SK-N-SH treated with all-trans-retinoic acid at 6 μM for 48 hours (cell line): ENCODE measurements around the gene CALU.

Experiments
- ATAC-seq: fragments of 200-7000 bp; cut with Tn5 transposase; 3 replicates; pipeline ENCODE4 v1.9.1; 2020; ENCODE audit warnings: mild to moderate bottlenecking, moderate library complexity
- ARNTL ChIP-seq: fragments of 450-650 bp; formaldehyde crosslinking; IDR thresholded peaks from 2 replicates; pipeline ENCODE4 v1.5.0; 2020; ENCODE audit warnings: low read depth, mild to moderate bottlenecking, moderate library complexity, borderline replicate concordance
- BACH2 ChIP-seq: fragments of 250-450 bp; sonication (Bioruptor Pico); IDR thresholded peaks from 2 replicates; pipeline ENCODE4 v1.9.0; 2021; ENCODE audit warnings: mild to moderate bottlenecking, borderline replicate concordance
- ESRRG ChIP-seq: fragments of 250-450 bp; sonication (Bioruptor Pico); IDR thresholded peaks from 2 replicates; pipeline ENCODE4 v1.6.1; 2021; ENCODE audit warnings: mild to moderate bottlenecking
- ISL1 ChIP-seq: fragments of 250-450 bp; sonication (Bioruptor Pico); IDR thresholded peaks from 2 replicates; pipeline ENCODE4 v2.1.2; 2022; ENCODE audit warnings: mild to moderate bottlenecking, moderate library complexity
- OSR1 ChIP-seq: fragments of 250-450 bp; sonication (Bioruptor Pico); IDR thresholded peaks from 2 replicates; pipeline ENCODE4 v1.8.0; 2022; ENCODE audit warnings: moderate library complexity, mild to moderate bottlenecking, inconsistent platforms
- POU6F1 ChIP-seq: fragments of 250-450 bp; sonication (Bioruptor Pico); IDR thresholded peaks from 2 replicates; pipeline ENCODE4 v1.8.0; 2021; ENCODE audit warnings: low read depth, mild to moderate bottlenecking, moderate library complexity, borderline replicate concordance
- PPARA ChIP-seq: fragments of 250-450 bp; sonication (Bioruptor Pico); IDR thresholded peaks from 2 replicates; pipeline ENCODE4 v1.5.0; 2020; ENCODE audit warnings: mild to moderate bottlenecking, borderline replicate concordance
- RARB ChIP-seq: fragments of 250-450 bp; sonication (Bioruptor Pico); IDR thresholded peaks from 2 replicates; pipeline ENCODE4 v1.8.0; 2021; ENCODE audit warnings: mild to moderate bottlenecking, moderate library complexity
- SNAI2 ChIP-seq: fragments of 250-450 bp; sonication (Bioruptor Pico); IDR thresholded peaks from 2 replicates; pipeline ENCODE4 v1.5.0; 2020; ENCODE audit warnings: mild to moderate bottlenecking, moderate library complexity
- TCF4 ChIP-seq: fragments of 250-450 bp; sonication (Bioruptor Pico); IDR thresholded peaks from 2 replicates; pipeline ENCODE4 v1.8.0; 2021; ENCODE audit warnings: mild to moderate bottlenecking, moderate library complexity, borderline replicate concordance
- TOX ChIP-seq: fragments of 250-450 bp; sonication (Bioruptor Pico); IDR thresholded peaks from 2 replicates; pipeline ENCODE4 v1.8.0; 2021; ENCODE audit warnings: mild to moderate bottlenecking, moderate library complexity, borderline replicate concordance
- ZC3H10 ChIP-seq: fragments of 250-450 bp; sonication (Bioruptor Pico); IDR thresholded peaks from 2 replicates; pipeline ENCODE4 v1.5.1; 2021; ENCODE audit warnings: mild to moderate bottlenecking, moderate library complexity
- ZFP3 ChIP-seq: fragments of 250-450 bp; sonication (Bioruptor Pico); IDR thresholded peaks from 2 replicates; pipeline ENCODE4 v1.5.0; 2020; ENCODE audit warnings: mild to moderate bottlenecking, moderate library complexity
- ZNF565 ChIP-seq: fragments of 450-650 bp; formaldehyde crosslinking; conservative IDR thresholded peaks from 2 replicates; pipeline ENCODE4 v1.5.0; 2020; ENCODE audit warnings: low read depth, mild to moderate bottlenecking, moderate library complexity
- ZNF70 ChIP-seq: fragments of 450-650 bp; formaldehyde crosslinking; IDR thresholded peaks from 2 replicates; pipeline ENCODE4 v1.5.0; 2020; ENCODE audit warnings: mild to moderate bottlenecking, moderate library complexity
- ZNF8 ChIP-seq: fragments of 450-650 bp; formaldehyde crosslinking; IDR thresholded peaks from 2 replicates; pipeline ENCODE4 v1.5.0; 2020; ENCODE audit warnings: mild to moderate bottlenecking, moderate library complexity
- TF ChIP-seq, protein P1 (sequence below): fragments of 250-450 bp; sonication (Bioruptor Pico); IDR thresholded peaks from 2 replicates; pipeline ENCODE4 v1.5.1; 2020; ENCODE audit warnings: low read depth, mild to moderate bottlenecking, moderate library complexity
- TF ChIP-seq, protein P2 (sequence below): fragments of 250-450 bp; sonication (Bioruptor Pico); IDR thresholded peaks from 2 replicates; pipeline ENCODE4 v1.8.0; 2020; ENCODE audit warnings: mild to moderate bottlenecking, moderate library complexity, borderline replicate concordance
- TF ChIP-seq, protein P3 (sequence below): fragments of 250-450 bp; sonication (Bioruptor Pico); IDR thresholded peaks from 2 replicates; pipeline ENCODE4 v1.5.1; 2021; ENCODE audit warnings: mild to moderate bottlenecking, moderate library complexity
- TF ChIP-seq, protein P4 (sequence below): fragments of 250-450 bp; sonication (Bioruptor Pico); IDR thresholded peaks from 2 replicates; pipeline ENCODE4 v1.5.0; 2020; ENCODE audit warnings: mild to moderate bottlenecking, moderate library complexity

The CALU gene

DNA sequence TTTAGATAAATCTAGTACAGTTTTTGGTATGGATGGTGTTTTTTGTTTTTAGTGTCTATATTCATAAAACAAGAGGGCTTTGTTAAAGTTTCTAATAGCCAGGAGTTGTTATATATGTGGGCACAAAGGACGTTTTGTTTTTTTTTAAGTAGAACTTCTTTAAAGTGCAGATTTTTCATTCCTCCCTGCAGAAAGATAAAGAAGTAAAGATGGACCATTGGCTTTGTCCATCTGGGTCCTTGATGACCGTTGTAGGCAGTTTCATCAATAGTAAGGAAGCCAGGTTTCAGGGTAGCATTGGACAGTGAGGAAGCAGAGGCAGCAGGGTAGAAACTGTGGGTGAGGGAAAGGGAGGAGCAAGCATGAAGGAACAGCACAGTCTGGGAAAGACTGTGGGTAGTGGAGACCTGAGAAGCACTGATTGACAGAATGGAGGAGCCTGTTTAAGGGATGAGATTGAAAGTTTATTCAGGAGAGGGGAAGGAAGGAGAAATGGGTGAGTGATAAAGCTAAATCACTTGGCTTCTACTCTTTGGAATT, 5.3 kb downstream of the CALU start:
- ATAC-seq: no peak

GRCh38 chr7:128745706-128746105, 6.5 kb downstream of the CALU start:
- TF ChIP-seq SNAI2 (CRISPR knock-in tag) (no peak), ARNTL (no peak), ZNF70 (CRISPR knock-in tag) (no peak), TCF4 (CRISPR knock-in tag) (no peak), TOX (no peak)
- TF ChIP-seq, protein P1, sequence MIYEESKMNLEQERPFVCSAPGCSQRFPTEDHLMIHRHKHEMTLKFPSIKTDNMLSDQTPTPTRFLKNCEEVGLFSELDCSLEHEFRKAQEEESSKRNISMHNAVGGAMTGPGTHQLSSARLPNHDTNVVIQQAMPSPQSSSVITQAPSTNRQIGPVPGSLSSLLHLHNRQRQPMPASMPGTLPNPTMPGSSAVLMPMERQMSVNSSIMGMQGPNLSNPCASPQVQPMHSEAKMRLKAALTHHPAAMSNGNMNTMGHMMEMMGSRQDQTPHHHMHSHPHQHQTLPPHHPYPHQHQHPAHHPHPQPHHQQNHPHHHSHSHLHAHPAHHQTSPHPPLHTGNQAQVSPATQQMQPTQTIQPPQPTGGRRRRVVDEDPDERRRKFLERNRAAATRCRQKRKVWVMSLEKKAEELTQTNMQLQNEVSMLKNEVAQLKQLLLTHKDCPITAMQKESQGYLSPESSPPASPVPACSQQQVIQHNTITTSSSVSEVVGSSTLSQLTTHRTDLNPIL: no peak
- TF ChIP-seq, all 23 proteins: peak for 0
- ATAC-seq: no peak

More for the DNA sequence above, 5.3 kb downstream of the CALU start:
- TF ChIP-seq PPARA (CRISPR knock-in tag) (no peak), POU6F1 (CRISPR knock-in tag) (no peak), ZFP3 (CRISPR knock-in tag) (no peak), ARNTL (no peak), ZC3H10 (CRISPR knock-in tag) (no peak), ISL1 (CRISPR knock-in tag) (no peak), ESRRG (CRISPR knock-in tag) (no peak)

DNA sequence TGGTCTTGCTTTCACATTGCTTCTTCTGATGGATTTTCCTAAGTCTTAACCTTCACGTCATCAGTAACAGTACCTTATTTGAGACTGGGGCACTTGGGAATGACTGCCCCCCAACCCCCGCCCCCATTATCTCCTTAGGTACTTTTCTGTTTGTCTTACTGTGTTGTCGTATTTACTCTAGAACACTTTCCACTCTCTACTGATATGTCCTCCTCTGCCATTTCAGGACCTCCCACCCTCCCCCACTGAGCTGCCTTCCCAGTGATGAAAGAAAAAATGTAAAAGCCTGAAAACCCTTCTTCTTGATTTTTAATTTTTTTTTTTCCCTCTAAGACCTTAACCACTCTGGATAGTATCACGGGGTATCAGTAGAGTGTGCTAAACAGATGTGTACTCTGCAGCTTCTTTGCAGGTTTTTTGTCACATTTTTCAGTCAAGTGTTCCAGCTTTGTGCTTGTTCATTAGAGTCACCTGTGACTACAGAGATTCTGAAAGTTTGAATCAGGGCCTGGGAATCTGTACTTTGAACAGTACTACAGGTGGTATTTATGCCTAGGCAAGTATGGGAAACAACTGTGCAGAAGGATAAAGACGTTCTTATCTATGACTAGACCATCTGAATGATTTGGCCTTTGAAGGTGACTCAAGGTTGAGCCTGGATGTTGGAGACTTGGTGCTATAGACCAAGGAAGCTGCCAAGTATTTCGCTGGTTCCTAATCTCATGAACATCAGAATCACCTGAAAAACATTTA, 8.3 kb downstream of the CALU start:
- TF ChIP-seq ESRRG (CRISPR knock-in tag): no peak
- no peak for TF ChIP-seq TCF4 (CRISPR knock-in tag)
- no peak for TF ChIP-seq RARB (CRISPR knock-in tag)
- TF ChIP-seq POU6F1 (CRISPR knock-in tag): no peak
- TF ChIP-seq OSR1 (CRISPR knock-in tag): no peak
- no peak for TF ChIP-seq ZFP3 (CRISPR knock-in tag)
- TF ChIP-seq, protein P2, sequence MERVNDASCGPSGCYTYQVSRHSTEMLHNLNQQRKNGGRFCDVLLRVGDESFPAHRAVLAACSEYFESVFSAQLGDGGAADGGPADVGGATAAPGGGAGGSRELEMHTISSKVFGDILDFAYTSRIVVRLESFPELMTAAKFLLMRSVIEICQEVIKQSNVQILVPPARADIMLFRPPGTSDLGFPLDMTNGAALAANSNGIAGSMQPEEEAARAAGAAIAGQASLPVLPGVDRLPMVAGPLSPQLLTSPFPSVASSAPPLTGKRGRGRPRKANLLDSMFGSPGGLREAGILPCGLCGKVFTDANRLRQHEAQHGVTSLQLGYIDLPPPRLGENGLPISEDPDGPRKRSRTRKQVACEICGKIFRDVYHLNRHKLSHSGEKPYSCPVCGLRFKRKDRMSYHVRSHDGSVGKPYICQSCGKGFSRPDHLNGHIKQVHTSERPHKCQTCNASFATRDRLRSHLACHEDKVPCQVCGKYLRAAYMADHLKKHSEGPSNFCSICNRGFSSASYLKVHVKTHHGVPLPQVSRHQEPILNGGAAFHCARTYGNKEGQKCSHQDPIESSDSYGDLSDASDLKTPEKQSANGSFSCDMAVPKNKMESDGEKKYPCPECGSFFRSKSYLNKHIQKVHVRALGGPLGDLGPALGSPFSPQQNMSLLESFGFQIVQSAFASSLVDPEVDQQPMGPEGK (CRISPR knock-in tag): no peak
- no peak for TF ChIP-seq PPARA (CRISPR knock-in tag)
- TF ChIP-seq ZNF8: no peak
- ATAC-seq: no peak

DNA sequence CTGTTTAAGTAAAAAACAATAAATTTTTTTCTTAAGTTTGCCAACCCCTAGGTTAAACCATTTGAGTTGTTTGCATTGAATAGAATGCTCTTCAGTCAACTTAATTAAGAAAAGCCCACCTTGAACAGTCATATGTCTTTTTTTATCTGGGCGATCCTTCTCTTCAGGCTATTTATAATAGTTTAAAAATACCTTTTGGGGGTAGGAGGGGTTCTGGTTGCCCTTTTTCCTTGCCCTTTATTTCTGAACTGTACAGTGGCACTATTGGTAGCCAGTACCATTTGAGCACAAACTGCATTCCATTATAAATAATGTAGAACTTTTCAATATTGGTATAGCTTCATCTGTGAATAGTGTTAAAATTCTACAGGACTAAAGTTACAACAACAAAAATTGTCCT, 13.1 kb downstream of the CALU start:
- no peak for ATAC-seq
- TF ChIP-seq ZNF8: no peak
- TF ChIP-seq RARB (CRISPR knock-in tag): no peak
- TF ChIP-seq, protein P3, sequence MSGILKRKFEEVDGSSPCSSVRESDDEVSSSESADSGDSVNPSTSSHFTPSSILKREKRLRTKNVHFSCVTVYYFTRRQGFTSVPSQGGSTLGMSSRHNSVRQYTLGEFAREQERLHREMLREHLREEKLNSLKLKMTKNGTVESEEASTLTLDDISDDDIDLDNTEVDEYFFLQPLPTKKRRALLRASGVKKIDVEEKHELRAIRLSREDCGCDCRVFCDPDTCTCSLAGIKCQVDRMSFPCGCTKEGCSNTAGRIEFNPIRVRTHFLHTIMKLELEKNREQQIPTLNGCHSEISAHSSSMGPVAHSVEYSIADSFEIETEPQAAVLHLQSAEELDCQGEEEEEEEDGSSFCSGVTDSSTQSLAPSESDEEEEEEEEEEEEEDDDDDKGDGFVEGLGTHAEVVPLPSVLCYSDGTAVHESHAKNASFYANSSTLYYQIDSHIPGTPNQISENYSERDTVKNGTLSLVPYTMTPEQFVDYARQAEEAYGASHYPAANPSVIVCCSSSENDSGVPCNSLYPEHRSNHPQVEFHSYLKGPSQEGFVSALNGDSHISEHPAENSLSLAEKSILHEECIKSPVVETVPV: no peak
- TF ChIP-seq, protein P2 (CRISPR knock-in tag): no peak
- TF ChIP-seq POU6F1 (CRISPR knock-in tag): no peak
- no peak for TF ChIP-seq ZC3H10 (CRISPR knock-in tag)
- TF ChIP-seq ARNTL: no peak
- no peak for TF ChIP-seq BACH2
- TF ChIP-seq ZNF565 (CRISPR knock-in tag): no peak
- TF ChIP-seq, protein P4, sequence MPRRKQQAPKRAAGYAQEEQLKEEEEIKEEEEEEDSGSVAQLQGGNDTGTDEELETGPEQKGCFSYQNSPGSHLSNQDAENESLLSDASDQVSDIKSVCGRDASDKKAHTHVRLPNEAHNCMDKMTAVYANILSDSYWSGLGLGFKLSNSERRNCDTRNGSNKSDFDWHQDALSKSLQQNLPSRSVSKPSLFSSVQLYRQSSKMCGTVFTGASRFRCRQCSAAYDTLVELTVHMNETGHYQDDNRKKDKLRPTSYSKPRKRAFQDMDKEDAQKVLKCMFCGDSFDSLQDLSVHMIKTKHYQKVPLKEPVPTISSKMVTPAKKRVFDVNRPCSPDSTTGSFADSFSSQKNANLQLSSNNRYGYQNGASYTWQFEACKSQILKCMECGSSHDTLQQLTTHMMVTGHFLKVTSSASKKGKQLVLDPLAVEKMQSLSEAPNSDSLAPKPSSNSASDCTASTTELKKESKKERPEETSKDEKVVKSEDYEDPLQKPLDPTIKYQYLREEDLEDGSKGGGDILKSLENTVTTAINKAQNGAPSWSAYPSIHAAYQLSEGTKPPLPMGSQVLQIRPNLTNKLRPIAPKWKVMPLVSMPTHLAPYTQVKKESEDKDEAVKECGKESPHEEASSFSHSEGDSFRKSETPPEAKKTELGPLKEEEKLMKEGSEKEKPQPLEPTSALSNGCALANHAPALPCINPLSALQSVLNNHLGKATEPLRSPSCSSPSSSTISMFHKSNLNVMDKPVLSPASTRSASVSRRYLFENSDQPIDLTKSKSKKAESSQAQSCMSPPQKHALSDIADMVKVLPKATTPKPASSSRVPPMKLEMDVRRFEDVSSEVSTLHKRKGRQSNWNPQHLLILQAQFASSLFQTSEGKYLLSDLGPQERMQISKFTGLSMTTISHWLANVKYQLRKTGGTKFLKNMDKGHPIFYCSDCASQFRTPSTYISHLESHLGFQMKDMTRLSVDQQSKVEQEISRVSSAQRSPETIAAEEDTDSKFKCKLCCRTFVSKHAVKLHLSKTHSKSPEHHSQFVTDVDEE: no peak
